HG03139 (cell line): ENCODE data around the gene CAPG.
"Not testable (repeated sequence)": the region's sequence is repeated elsewhere in the genome, so short reads cannot be mapped to it uniquely, and the experiment has no call there.

ENCODE experiments used
- ATAC-seq: cut with Tn5 transposase; IDR thresholded peaks from one replicate; pipeline ENCODE4 v1.9.1; 2021; ENCODE audit not compliant: unreplicated experiment

The CAPG gene

DNA sequence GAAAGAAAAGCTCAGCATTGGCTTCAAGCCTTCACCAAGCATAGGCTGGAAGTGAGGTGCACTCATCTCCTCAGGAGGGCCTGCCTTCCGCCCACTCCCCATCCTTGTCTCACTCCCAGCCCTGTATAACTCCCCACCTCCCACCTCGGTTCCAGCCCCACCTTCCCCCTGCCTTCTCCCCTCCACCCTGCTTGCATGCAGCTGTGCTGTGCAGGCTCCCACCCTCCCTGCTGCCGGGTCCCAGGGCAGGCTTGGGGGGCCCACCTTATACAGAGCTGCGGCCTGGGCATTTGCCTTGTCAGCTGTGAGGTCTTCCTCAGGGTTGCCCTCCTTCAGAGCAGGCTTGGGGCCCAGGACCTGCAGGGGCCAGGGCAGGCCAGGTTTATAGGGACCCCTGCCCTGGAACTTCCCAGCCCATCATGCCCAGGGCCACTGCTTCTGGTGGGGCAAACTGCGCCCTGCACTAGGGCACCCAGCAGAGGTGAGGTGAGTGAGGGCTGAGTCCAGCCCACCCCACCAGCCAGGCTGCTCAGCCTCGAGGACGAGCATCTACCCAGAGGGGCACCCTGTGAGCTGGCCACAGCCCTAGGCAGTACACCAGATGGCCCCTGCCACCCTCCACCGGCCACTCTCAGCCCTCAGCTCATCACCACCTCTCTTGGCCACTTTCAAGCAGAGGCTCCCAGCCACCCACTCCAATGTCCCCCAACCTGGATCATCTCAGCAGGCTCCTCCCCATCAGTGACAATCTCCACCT, 11.6 kb downstream of the CAPG start:
- ATAC-seq, result no peak

DNA sequence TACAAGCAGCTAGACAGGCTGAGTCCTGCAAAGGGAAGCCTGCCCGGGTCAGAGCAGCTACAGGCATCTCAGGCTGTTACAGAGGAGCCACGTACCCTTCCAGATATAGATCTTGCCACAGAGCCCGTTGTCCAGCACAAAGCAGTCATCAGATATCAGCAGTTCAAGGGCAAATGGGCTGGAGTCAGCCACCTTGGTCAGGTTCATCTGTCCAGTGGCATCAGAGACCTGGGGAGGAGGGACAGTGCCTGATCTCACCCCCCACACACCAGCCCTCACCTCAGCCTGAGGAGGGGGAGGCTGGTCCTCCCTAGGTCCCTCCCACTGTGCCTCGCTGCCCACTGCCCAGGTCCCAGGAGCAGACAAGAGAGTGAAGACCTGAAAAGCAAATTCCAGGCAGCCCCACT, 12.2 kb downstream of the CAPG start:
- ATAC-seq, result no peak

DNA sequence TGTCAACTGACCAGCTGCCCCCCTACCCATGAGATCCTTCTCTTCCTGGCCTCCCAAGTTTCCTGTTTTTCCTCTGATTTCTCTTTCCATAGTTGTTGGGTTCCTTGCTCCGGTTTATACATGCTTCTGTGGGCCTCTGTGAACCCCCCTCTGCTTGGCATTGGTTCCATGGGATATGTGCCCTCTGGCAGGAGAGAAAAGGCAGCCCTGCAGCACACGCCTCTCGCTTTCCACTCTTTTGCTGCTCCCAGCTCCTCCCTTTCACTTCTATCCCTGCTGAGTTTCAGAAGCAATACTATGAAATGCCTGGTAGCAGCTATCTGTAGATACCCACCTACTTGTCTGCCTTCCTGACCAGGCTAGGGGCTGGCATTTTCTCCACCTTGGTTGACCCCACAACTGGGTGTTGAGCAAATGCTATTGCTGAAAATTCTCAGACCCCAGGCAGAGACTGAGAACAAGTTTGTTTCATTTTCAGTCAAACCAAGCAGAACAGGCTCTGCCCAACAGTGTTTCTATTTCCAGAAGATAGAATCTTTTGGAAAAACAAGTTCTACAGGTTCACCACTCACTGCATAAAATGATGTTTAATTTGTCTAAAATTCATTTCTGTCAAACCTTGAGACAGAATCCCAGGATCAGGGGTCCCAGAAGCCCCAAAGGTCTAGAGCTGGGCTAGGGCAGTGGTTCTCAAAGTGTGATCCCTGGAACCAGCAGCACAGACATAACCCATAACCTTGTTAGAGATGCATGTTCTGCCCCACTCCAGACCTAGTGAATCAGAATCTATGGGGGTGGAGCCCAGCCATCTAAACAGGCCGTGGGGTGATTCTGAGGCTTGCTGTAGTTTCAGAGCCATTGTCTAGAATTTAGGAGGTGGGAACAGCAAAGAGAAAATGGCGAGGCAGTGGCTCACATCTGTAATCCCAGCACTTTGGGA, 13.4 kb downstream of the CAPG start:
- no peak for ATAC-seq

DNA sequence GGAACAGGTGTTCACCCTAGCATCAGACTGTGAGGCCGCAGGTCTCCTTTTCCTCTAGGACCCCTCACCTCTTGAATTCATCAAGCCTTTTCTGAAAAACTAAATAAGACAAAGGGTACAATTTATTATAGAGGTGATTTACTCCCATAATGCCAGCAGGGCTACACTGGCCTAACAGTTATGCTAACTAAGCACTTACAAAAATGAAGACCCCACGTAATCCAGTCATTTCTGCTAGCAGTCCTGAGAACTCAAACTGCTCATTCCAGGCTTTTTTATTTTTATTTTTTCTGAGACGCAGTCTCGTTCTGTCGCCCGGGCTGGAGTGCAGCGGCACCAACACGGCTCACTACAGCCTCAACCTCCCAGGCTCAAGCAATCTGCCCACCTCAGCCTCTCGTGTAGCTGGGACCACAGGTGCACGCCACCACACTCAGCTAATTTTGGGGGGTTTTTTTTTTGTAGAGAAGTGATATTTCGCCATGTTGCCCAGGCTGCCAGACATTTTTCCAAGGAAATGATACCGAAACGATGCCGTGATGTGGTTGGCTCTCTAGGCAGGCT, 14.2 kb downstream of the CAPG start:
- no peak for ATAC-seq

DNA sequence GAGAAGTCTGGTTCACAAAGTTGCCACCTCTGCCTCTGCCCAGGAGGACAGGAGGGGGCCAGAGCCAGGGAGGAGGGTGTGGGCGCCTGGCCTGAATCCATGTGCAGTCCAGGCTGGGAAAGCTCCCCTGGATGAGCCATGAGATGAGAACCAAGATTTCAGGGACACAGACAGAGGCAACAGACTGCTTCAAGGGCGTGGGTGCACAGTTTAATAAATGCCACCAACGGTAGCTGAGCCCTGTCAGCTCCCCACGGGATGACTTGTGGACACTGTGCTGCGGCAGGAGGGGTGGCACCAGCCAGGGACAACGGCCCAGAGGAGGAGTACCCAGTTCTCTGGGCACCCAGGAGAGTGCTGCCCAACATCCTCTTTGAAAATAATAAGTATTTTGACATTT, 15.2 kb downstream of the CAPG start:
- no peak for ATAC-seq

DNA sequence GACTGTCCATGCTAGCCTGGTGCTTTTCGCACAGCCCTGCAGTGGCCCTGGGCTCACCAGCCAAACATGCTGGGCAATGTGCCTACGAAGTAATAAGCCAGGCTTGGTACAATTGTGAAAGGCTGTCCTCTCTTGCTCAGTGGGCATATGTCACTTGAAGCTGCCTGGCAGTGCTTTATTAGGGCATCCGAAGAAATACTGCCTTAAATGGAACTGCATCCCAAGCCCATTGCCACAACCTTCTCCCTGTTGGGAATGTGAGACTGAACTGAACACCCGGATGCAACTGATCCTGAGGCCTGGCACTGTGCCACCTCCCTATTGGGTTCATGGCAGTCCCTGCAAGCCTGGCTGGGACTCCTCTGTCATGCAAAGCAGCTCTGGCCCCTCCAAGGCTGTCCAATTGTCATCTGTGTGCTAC, 15.9 kb downstream of the CAPG start:
- ATAC-seq, result no peak

DNA sequence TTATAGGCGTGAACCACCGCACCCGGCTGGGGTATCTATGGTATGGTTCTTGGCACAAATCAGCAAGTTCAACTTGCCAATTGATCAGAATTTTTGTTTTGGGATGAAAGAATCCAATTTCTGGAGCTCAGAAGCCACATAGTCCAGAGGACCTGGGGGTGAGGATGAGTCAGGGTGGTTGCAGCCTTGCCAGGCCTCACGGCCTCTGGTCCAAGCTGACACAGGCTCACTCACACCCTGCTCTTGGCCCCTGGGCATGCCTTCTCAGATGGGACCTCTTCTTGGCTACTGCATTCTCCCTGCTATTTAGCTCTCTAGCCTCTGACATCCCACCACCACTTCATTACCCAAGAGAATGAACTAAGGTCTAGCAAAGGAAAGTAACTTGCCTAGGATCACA, 16.3 kb downstream of the CAPG start:
- ATAC-seq, result no peak

DNA sequence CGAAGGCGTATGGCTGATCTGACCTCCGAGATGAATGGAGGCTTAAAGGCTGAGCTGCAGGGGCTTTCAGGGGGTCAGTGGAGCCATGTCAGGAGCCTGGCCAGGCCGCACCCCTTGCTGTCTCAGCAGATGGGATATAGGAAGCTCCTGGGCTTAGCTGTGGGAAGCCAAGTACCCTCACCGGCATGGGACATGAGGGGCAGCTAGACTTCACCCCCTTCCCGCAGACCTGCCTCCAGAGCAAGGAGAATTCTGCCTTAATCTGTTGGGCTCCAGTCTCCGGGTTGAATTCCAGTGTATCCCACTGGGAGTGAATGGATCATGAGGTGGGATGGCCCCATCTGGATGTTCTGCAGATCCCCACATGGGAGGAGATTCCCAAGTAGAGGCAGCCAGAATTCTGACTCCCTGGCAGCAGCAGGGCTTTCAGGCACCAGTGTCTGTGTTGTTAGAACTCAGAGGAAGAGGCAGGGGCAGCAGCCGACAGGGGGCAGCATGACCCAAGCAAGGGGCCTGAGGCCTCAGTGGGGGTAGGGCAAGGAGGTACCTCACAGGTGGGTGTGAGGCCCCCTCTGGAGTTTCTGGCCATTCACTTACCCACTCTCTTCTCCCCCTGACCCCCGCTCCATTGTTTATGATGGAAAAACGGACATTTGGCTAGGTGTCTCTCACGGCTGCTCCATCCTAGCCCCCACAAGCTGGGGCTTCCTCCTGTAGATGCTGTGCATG, 19.1 kb downstream of the CAPG start:
- ATAC-seq, result no peak

DNA sequence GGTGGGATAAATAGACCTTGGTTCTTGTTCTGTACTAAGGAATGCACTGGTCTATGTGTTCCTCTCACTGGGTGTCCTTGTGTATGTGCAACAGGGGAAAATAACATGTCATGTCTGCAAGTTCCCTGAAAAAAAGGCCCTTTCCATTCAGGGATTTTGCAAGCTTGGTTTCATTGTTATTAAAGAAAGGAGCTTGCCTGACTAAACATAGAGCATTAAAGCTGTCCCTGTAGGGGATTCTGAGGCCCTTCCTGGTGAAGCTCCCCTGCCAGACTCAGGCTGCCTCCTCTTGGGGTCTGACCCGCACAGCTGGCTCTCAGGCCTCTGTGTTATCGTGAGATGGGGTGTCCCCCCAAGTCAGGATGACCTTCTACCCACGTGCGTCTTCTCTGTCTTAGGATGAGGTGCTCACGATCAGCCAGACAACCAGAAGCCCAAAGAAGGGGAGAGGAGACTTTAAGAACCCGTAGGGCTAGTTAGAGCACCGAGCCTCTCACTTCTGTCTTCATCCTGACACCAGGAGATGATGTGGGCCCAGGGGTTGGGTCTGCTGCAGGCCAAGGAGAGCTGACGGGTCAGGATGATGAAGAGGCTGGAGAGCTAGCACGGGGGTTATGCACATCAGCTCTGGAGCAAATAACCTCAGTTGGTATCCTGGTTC, 21.2 kb downstream of the CAPG start:
- ATAC-seq, result no peak

DNA sequence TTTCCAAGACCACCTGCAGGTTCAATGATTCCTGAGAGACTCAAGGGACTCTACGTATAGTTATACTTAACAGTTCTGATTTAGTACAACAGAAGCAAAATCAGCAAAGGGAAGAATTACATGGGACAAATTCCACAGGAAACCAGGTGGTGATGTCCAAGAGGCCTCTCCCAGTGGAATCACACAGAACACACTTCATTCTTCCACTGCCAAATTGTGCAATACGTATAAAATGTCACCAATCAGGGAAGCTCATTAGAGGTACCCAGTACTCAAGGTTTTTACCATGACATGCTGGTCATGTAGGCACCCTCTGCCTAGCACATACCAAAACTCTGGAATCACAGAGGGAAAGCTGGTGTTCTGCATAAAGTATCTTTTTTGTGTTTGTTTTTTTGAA, 22.4 kb downstream of the CAPG start:
- no peak for ATAC-seq

DNA sequence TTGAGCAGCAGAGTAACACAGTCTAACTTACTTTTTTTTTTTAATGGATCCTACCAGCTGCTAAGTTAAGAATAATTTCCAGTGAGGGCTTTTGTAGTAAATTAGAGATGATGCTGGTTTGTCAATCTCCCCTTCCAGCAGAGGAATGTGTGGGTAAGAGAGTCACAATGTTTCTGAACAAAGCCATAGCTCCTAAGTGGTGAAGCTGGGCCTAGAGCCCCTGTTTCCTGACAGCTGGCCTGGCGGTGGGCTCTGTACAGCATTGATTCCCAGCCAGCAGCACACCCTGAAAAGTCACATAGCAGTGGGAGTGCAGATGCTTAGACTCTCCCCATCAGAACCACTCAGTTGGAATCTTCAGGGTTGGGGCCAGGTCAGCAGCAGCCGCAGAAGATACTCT, 24.4 kb downstream of the CAPG start:
- no peak for ATAC-seq

DNA sequence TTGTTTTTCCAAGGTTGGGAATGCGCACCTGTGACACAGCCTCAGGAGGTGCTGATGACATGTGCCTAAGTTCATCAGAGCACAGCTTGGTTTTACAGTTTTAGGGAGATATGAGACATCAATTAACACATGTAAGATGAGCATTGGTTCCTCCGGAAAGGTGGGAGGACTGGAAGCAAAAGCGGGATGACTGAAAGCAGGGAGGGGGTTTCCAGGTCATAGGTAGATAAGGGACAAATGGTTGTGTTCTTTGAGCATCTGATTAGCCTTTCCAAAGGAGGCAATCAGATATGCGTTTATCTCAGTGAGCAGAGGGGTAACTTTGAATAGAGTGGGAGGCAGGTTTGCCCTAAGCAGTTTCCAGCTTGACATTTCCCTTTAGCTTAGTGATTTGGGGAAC, 26.3 kb downstream of the CAPG start:
- ATAC-seq, result no peak

DNA sequence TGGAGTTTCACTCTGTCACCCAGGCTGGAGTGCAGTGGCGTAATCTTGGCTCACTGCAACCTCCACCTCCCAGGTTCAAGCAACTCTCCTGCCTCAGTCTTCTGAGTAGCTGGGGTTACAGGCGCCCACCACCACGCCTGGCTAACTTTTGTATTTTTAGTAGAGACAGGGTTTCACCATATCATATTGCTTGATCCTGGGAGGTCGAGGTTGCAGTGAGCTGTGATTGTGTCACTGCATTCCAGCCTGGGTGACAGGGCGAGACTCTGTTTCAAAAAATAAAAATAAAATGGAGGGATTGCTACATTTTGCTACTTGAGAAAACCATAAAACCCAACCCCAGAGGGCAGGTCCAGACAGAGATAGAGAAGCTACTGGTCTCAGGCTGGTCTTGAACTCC, 27.0 kb downstream of the CAPG start:
- ATAC-seq, result not testable (repeated sequence)

DNA sequence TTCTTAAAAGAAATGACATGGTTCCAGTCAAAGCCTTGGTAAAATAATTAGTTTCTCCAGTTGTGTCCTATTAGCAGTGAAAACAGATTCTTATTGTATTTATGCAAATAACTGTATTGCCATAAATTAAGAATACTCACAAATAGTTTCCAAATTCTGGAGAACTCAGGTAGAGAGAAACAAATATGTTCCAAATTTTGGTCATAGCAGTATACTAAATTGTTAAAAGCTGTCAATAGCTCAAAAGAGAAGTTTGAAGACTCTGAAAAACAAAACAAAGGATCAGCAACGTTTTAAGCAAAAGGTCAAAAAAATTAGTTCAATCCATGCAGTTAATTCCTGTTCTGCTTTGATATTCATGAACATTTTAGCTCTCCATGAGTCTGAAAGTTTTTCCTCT, 30.1 kb downstream of the CAPG start:
- ATAC-seq, result no peak

DNA sequence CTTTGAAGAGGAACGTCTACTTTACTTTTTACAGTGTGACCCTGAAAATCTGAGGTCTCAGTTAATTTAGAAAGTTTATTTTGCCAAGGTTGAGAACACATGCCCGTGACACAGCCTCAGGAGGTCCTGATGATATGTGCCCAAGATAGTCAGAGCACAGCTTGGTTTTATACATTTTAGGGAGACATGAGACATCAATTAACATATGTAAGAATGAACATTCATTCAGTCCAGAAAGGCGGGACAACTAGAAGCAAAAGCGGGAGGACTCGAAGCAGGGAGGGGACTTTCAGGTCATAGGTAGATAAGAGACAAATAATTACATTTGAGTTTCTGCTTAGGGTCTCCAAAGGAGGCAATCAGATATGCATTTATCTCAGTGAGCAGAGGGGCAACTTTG, 31.9 kb downstream of the CAPG start:
- no peak for ATAC-seq

DNA sequence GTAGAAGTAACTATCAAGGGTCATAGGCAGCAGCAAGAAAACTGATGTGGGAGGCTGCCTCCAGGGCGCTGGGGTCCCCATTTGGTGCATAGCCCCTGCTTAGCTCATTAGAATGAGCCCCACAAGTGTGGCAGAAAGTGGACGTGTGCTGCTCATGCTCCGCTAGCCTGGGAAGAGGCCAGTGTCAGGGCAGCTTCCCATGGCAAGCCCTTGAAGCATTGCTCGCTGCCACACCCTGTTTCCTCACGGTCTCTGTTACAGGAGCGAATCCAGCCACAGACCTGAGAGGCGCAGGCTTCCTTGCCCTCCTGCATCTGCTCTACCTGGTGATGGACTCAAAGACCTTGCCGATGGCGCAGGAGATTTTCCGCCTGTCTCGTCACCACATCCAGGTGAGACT, 33.1 kb downstream of the CAPG start:
- no peak for ATAC-seq

DNA sequence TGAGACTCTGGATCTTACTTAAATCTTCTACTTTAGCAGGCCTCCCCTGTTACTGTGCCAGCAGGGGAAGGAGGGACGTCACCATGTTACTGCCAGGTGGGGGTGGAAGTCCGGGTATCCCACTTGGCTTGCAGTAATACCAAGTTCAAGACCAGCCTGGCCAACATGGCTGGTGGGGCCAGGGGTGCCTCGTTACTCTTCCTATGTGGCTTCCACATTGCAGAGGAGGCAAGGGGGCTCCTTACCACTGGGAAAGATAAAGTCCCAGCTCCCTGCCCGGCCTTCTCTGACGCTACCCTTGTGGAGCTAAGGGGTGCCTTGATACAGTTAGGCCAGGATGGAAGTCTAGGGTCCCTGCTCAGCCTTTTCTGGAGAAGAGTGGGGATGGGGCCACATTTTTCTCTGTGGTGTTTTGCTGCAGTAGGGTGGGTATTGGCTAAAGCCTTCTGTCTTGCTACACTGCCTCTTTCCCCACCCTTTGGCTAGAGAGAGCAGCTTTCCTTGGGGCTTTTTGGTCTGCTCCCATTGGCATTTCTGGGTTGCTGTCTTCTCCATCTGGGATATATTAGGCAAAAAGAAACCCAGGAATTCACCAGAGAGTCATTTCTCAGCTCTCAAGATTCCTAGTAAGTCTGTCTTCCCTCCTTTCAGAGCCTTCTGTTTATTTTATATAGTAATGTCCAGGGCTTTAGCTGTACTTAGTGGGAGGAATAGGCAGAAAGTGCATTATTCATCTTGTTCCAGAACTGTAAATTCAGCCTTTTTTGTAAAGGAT, 33.7 kb downstream of the CAPG start:
- ATAC-seq, result no peak

DNA sequence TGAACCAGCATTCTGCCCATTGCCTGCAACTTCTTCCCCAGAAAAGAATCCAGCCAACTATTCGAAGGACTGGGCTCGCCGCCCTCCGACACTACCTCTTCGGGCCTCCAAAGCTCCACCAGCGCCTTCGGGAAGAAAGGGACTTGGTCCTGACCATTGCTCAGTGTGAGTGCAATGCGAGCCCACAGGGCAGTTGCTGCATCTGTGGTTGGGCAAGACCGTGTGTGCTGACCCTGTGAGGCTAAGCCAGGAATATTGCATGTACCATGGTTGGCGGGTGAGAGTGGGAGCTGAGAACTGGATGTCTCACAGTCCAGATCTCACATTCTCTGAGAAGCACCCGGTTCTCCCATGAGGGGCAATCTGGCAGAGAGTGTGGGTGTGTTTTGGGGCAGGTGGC, 39.1 kb downstream of the CAPG start:
- no peak for ATAC-seq

DNA sequence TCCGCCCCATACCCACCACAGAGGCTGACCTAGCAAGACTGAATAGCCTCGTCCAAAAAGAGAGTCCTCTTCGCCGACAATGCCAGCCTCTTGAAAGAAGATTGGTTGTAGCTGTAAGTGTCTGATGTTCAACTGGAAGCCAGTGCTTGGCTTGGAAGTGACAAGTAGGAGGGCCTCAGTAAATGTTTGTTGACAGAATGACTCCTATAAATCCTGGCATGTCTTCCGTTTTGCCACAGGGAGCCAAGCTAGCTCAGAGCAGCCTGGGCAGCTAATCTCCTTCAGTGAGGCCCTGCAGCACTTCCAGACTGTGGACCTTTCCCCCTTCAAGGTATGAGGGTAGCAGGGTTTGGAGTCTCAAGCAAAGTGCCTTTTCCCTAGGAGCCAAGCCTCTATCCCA, 40.7 kb downstream of the CAPG start:
- ATAC-seq, result no peak

DNA sequence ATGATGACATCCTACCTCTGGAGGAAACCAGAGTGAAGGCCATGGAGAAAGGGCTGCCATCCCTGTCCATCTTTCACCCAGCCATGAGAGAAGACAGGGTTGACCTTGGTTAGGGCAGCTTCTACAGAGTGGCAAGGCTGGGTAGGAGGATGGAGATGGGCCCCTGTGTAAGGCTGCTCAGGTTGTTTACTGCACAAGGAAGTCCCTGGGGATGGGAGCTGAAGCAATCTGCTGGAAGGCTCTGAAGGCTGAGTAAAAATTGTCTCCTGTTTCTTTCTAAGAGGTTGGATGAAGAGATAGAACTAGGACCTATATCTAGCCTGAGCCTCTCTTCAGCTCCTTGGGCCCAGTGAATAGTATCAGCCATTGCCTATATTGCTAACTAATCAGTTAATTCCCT, 41.2 kb downstream of the CAPG start:
- no peak for ATAC-seq
